Activated naive CD4-positive, alpha-beta T cell treated with anti-CD3 and anti-CD28 coated beads for 36 hours (primary cell): ENCODE measurements around the gene TBR1. TPM values are rescaled to one million over a fixed set of nuclear protein-coding genes. Genes with fewer than 3 reads are reported as not detected.

Experiments
- CTCF ChIA-PET: fragments of 350-600 bp; sonication (Branson Sonifier 250); formaldehyde crosslinking; loops from one replicate; lab custom pipeline; 2021; ENCODE audit warnings: antibody characterized with exemption; lab: Charles Lee
- DNase-seq: peaks from one replicate; pipeline ENCODE4 v3.0.0-alpha.2; 2020
- H3K27ac Mint-ChIP-seq: one replicate; pipeline ENCODE4 v1.8.0; 2021; ENCODE audit warnings: mild to moderate bottlenecking, mixed read lengths
- H3K27me3 Mint-ChIP-seq: one replicate; pipeline ENCODE4 v1.8.0; 2021; ENCODE audit warnings: low read depth, mixed read lengths
- H3K36me3 Mint-ChIP-seq: one replicate; pipeline ENCODE4 v1.8.0; 2021; ENCODE audit warnings: low read depth, mixed read lengths
- H3K4me1 Mint-ChIP-seq: one replicate; pipeline ENCODE4 v1.8.0; 2021; ENCODE audit warnings: low read depth, mixed read lengths
- H3K4me3 Mint-ChIP-seq: one replicate; pipeline ENCODE4 v1.8.0; 2021; ENCODE audit warnings: mild to moderate bottlenecking, moderate library complexity, mixed read lengths
- H3K9me3 Mint-ChIP-seq: one replicate; pipeline ENCODE4 v1.8.0; 2021; ENCODE audit warnings: mixed read lengths
- intact Hi-C: fragments of 100-400 bp; cut with micrococcal nuclease; formaldehyde crosslinking; loops from one replicate; pipeline ENCODE4 v1.15.1; 2023
- total RNA-seq, 2 experiments: library from RNA; stranded (reverse); gene quantifications; one replicate each; pipeline ENCODE4 v1.2.3, GENCODE V29; 2021

The TBR1 gene
- total RNA-seq, 2 experiments from 2014 or later: not detected

GRCh38 chr2:161438598-161438997 is 22.5 kb downstream of the TBR1 start:
- intact Hi-C loops: no loop called here
- Mint-ChIP-seq H3K4me1 (no peaks in the 10 kb centered on the region), H3K36me3 (no peaks in the 10 kb centered on the region), H3K9me3 (no peaks in the 10 kb centered on the region), H3K27ac (no peak overlapping the region), H3K4me3 (no peak overlapping the region), H3K27me3 (peaks cover 37% of the 10 kb centered on the region)
- CTCF ChIA-PET: no interaction called here
- DNase-seq: no peak

DNA sequence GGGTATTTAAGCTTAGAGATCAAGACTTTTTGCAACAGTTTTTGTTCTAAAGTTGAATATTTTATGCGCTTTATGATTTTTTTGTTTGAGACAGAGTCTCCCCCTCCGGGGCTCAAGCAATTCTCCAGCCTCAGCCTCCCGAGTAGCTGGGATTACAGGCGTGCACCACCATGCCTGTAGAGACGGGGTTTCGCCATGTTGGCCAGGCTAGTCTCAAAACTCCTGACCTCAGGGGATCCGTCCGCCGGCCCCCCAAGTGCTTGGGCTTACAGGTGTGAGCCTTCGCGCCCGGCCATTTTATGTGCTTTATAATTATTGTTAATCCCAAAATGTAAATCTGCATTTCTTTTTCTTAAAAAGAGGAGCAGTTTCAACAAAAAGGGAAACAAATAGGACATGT is 29.0 kb downstream of the TBR1 start:
- Mint-ChIP-seq H3K4me1 (no peaks in the 10 kb centered on the region), H3K27me3 (peaks cover 23% of the 10 kb centered on the region), H3K27ac (no peak overlapping the region), H3K36me3 (no peaks in the 10 kb centered on the region), H3K4me3 (no peak overlapping the region), H3K9me3 (no peaks in the 10 kb centered on the region)
- CTCF ChIA-PET: interaction anchor here (1.1 kb wide), 1 partner anchor 9 kb away, joined by 3 read pairs; no protein-coding TSS in a partner anchor
- DNase-seq: no peak
- intact Hi-C loops: no loop called here

DNA sequence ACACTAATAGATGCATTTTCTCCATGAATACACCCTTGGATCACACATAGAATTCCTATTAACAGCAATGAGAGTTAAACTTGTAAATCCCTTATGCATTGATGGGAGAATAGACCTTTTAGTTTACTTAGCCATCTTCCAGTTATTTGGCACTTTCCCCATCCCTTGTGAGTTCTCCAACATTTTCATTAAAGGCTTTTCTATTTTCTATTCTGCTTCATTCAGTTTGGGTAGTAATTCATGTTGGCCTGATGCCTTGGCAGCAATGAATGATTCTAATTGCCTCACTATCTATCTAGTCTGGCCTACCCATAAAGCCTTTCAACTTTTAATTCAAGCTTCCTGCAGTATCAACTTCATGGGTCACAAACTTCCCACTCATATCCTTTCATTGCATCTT is 32.3 kb downstream of the TBR1 start:
- H3K4me1 Mint-ChIP-seq: no peaks in the 10 kb centered on the region
- H3K27ac Mint-ChIP-seq: no peak overlapping the region

DNA sequence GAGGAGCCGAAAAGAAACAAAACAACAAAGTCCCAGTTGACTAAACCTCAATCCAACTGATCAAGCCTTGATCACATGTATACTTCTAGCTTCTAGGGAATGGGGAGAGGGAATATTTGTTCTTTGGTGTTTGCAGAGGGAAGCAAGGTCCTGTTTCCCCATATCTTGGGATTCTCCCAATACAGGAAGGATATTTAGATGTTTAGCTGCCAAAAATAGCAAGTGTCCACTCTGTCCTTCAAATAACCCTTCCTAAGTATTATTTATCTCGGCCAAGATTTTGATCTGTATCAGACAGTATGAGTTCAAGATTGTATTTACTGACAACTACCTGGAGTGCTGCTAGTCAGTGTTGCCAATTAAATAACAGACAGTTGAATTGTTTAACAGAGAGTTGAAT is 55.5 kb downstream of the TBR1 start:
- Mint-ChIP-seq H3K4me3 (no peak overlapping the region), H3K36me3 (no peaks in the 10 kb centered on the region), H3K4me1 (no peaks in the 10 kb centered on the region), H3K27me3 (peaks cover 18% of the 10 kb centered on the region), H3K9me3 (no peaks in the 10 kb centered on the region), H3K27ac (no peak overlapping the region)
- CTCF ChIA-PET: no interaction called here
- intact Hi-C loops: no loop called here
- no peak for DNase-seq

More for the DNA sequence above, 32.3 kb downstream of the TBR1 start:
- no peaks in the 10 kb centered on the region for H3K9me3 Mint-ChIP-seq
- CTCF ChIA-PET: interaction anchor here (0.6 to 0.7 kb wide), 2 partner anchors 16 to 40 kb away, joined by 3 read pairs; no protein-coding TSS in a partner anchor
- intact Hi-C loops: no loop called here
- no peak overlapping the region for H3K4me3 Mint-ChIP-seq
- H3K27me3 Mint-ChIP-seq: peaks cover 11% of the 10 kb centered on the region
- DNase-seq: no peak
- no peaks in the 10 kb centered on the region for H3K36me3 Mint-ChIP-seq

- H3K27ac Mint-ChIP-seq: no peak overlapping the region
- H3K36me3 Mint-ChIP-seq: no peaks in the 10 kb centered on the region
- CTCF ChIA-PET: no interaction called here
- intact Hi-C loops: no loop called here
- no peak for DNase-seq
- H3K27me3 Mint-ChIP-seq: peaks cover 15% of the 10 kb centered on the region
- H3K4me3 Mint-ChIP-seq: no peak overlapping the region
- no peaks in the 10 kb centered on the region for H3K9me3 Mint-ChIP-seq
- no peaks in the 10 kb centered on the region for H3K4me1 Mint-ChIP-seq
Observed at GRCh38 chr2:161474920-161475319, 58.8 kb downstream of the TBR1 start.

Other genes with a start within 250 kb of the TBR1 start
- 10 to 100 TPM; 76.2 to 79.4 TPM for gene PSMD14, start 107.9 kb upstream of the TBR1 start, total RNA-seq
- gene SLC4A10, start 208.1 kb downstream of the TBR1 start, total RNA-seq: under 1 TPM; 0.07 to 0.10 TPM